RWPE2 (cell line): ENCODE measurements around the gene RP9.

Experiments
- ATAC-seq: fragments of 200-7000 bp; cut with Tn5 transposase; 3 replicates; pipeline ENCODE4 v1.9.1; 2021; ENCODE audit warnings: low read depth
- DNase-seq: peaks from one replicate; pipeline ENCODE4 v3.0.0-alpha.2; 2020; ENCODE audit warnings: low spot score
- H3K27ac ChIP-seq: fragments of 450-650 bp; 2 replicates; pipeline ENCODE4 v1.5.1; 2017; ENCODE audit warnings: mild to moderate bottlenecking; ENCODE audit not compliant: poor library complexity, severe bottlenecking
- H3K27me3 ChIP-seq: fragments of 250-450 bp; sonication (Bioruptor Pico); 2 replicates; pipeline ENCODE4 v1.5.1; 2021; ENCODE audit warnings: mild to moderate bottlenecking, moderate library complexity; ENCODE audit not compliant: insufficient read depth, poor library complexity, severe bottlenecking
- H3K36me3 ChIP-seq: fragments of 250-450 bp; sonication (Bioruptor Pico); 2 replicates; pipeline ENCODE4 v1.5.1; 2020; ENCODE audit warnings: low read depth, mild to moderate bottlenecking, moderate library complexity
- H3K4me1 ChIP-seq: fragments of 250-450 bp; sonication (Bioruptor Pico); 2 replicates; pipeline ENCODE4 v1.5.1; 2021; ENCODE audit warnings: mild to moderate bottlenecking, moderate library complexity; ENCODE audit not compliant: insufficient read depth, poor library complexity, severe bottlenecking
- H3K4me3 ChIP-seq: fragments of 250-450 bp; sonication (Bioruptor Pico); 2 replicates; pipeline ENCODE4 v1.5.1; 2021; ENCODE audit warnings: mild to moderate bottlenecking, moderate library complexity; ENCODE audit not compliant: severe bottlenecking
- H3K9me3 ChIP-seq: fragments of 250-450 bp; sonication (Bioruptor Pico); 2 replicates; pipeline ENCODE4 v1.5.1; 2021; ENCODE audit warnings: mild to moderate bottlenecking, moderate library complexity; ENCODE audit not compliant: severe bottlenecking
- TF ChIP-seq, protein P1 (sequence below): fragments of 450-650 bp; IDR thresholded peaks from one replicate; pipeline ENCODE4 v1.5.1; 2017; ENCODE audit warnings: mild to moderate bottlenecking, moderate library complexity; ENCODE audit not compliant: poor library complexity, severe bottlenecking

The RP9 gene

DNA sequence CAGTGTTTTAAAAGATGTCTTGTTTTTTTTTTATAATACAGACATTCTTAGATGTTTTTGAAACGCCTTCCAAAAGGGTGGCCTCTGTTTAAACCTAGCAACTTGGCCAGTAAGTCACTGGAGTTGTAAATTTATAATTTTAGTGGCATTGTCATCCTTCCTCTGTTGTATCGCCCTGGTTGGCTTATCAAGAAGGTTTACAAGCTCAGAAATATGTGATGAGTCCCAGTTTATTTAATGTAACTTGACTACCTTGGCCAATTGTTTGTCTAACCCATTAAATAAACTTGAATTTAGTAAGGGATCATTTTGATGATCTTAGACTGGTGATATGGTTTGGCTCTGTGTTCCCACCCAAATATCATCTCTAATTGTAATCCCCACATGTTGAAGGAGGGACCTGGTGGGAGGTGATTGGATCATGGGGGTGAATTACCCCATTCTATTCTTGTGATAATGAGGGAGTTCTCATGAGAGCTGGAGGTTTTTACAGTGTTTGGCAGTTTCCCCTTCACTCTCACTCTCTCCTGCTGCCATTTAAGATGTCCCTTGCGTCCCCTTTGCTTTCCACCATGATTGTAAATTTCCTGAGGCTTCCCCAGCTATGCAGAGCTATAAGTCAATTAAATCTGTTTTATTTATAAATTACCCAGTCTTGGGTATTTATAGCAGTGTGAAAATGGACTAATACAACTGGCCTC, 33.2 kb downstream of the RP9 start:
- Histone ChIP-seq H3K4me1 (no peaks in the 10 kb centered on the region), H3K27me3 (no peaks in the 10 kb centered on the region), H3K9me3 (no peaks in the 10 kb centered on the region), H3K36me3 (no peaks in the 10 kb centered on the region), H3K27ac (no peak overlapping the region), H3K4me3 (no peak overlapping the region)
- TF ChIP-seq, protein P1, sequence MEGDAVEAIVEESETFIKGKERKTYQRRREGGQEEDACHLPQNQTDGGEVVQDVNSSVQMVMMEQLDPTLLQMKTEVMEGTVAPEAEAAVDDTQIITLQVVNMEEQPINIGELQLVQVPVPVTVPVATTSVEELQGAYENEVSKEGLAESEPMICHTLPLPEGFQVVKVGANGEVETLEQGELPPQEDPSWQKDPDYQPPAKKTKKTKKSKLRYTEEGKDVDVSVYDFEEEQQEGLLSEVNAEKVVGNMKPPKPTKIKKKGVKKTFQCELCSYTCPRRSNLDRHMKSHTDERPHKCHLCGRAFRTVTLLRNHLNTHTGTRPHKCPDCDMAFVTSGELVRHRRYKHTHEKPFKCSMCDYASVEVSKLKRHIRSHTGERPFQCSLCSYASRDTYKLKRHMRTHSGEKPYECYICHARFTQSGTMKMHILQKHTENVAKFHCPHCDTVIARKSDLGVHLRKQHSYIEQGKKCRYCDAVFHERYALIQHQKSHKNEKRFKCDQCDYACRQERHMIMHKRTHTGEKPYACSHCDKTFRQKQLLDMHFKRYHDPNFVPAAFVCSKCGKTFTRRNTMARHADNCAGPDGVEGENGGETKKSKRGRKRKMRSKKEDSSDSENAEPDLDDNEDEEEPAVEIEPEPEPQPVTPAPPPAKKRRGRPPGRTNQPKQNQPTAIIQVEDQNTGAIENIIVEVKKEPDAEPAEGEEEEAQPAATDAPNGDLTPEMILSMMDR, result no peak
- DNase-seq, result no peak
- no peak for ATAC-seq

DNA sequence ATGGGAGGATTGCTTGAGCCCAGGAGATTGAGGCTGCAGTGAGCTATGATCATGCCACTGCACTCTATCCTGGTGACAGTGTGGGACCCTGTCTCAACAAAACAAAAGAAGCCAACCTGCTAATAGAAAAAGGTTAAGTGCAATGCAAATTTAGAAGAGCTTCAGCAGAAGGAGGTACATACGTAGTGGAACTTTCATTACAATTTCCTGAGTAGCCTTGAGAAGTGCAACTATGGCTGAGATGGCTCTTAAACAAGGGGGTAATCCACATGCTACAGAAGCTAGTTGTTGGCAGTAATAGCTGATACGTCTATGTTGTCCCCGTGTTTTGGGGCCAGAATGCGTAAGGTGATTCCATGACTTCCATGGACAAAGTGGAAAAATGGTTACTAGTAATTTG, 36.0 kb downstream of the RP9 start:
- ATAC-seq (no peak), DNase-seq (no peak)
- Histone ChIP-seq H3K4me3 (no peak overlapping the region), H3K36me3 (no peaks in the 10 kb centered on the region), H3K4me1 (no peaks in the 10 kb centered on the region), H3K27ac (no peak overlapping the region), H3K27me3 (no peaks in the 10 kb centered on the region), H3K9me3 (peaks cover 3% of the 10 kb centered on the region)
- TF ChIP-seq, protein P1, result no peak

DNA sequence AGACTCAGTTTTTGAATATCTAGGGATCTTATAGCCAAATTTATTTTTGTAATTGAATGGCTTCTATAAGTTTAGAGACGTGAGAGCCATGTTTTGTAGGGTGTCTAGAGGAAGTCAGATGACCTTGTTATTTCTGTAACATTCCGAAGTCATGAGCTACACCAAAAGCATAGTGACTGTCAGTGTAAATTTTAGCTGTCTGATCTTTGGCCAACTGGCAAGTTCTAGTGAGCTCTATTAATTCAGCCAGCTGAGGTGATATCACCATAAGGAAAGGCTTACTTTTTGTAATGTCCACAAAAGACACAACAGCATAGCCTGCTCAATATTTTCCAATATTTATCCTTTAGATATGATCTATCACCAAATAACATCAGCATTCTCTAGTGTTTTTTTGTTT, 36.7 kb downstream of the RP9 start:
- ATAC-seq (peak; percentile 48; the same call in 2 of the 3 replicates), DNase-seq (no peak)
- Histone ChIP-seq H3K27me3 (no peaks in the 10 kb centered on the region), H3K4me3 (no peak overlapping the region), H3K9me3 (peaks cover 3% of the 10 kb centered on the region), H3K36me3 (no peaks in the 10 kb centered on the region), H3K27ac (no peak overlapping the region), H3K4me1 (no peaks in the 10 kb centered on the region)
- TF ChIP-seq, protein P1, result no peak

DNA sequence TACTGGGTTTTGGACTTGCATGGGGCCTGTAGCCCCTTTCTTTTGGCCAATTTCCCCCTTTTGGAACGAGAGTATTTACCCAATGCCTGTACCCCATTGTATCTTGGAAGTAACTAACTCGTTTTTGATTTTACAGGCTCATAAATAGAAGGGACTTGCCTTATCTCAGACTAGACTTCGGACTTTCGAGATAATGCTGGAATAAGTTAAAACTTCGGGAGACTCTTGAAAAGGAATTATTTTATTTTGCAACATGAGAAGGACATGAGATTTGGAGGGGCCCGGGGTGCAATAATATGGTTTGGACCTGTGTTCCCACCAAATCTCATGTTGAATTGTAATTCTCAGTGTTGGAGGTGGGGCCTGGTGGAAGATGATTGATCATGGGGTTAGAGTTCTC, 38.4 kb downstream of the RP9 start:
- Histone ChIP-seq H3K27me3 (no peaks in the 10 kb centered on the region), H3K36me3 (no peaks in the 10 kb centered on the region), H3K4me3 (no peak overlapping the region), H3K9me3 (peaks cover 3% of the 10 kb centered on the region), H3K4me1 (no peaks in the 10 kb centered on the region), H3K27ac (no peak overlapping the region)
- TF ChIP-seq, protein P1, result no peak
- DNase-seq (no peak), ATAC-seq (no peak)

DNA sequence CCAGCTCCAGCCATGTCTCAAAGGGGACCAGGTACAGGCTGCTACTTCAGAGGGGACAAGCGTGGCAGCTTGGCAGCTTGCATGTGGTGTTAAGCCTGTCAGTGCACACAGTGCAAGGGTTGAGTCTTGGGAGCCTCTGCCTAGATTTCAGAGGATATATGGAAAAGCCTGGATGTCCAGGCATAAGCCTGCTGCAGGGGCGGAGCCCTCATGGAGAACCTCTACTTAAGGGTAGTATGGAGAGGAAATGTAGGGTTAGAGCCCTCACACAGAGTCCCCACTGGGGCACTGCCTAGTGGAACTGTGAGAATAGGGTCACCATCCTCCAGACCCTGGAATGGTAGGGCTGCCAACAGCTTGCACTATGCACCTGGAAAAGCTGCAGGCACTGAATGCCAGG, 38.9 kb downstream of the RP9 start:
- DNase-seq, result no peak
- no peak overlapping the region for H3K27ac ChIP-seq
- no peaks in the 10 kb centered on the region for H3K4me1 ChIP-seq
- no peak overlapping the region for H3K4me3 ChIP-seq
- no peak for ATAC-seq
- peaks cover 3% of the 10 kb centered on the region for H3K9me3 ChIP-seq
- no peaks in the 10 kb centered on the region for H3K36me3 ChIP-seq
- TF ChIP-seq, protein P1, result no peak
- no peaks in the 10 kb centered on the region for H3K27me3 ChIP-seq
